NCI-H774 (cell line): Measurements from ENCODE around the gene ZNF37A.
"Not testable (repeated sequence)": the region's sequence is repeated elsewhere in the genome, so short reads cannot be mapped to it uniquely, and the experiment has no call there.

Source experiments
- DNase-seq: peaks from one replicate; lab custom pipeline; 2025; lab: John Stamatoyannopoulos, UW

ZNF37A gene

DNA sequence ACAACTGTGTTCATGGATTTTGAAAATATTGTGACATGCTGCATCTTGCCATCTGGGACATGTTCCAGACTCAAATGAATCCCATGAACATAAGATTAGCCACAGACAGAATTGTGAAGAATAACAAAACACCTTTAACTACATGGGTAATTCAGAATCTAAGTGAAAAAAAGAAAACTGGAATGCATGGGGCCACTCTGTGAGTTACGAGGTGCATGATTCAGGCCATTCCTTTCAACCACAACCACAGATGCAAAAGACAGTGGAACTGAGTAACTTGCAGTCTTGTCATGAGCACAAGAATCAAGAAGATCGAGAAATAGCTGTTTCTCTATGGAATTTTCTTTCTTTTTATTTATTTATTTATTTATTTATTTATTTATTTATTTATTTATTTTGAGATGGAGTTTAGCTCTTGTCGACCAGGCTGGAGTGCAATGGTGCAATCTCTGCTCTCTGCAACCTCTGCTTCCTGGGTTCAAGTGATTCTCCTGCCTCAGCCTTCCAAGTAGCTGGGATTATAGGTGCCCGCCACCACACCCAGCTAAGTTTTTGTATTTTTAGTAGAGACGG is 56.8 kb downstream of the ZNF37A start:
- DNase-seq, result not testable (repeated sequence)

DNA sequence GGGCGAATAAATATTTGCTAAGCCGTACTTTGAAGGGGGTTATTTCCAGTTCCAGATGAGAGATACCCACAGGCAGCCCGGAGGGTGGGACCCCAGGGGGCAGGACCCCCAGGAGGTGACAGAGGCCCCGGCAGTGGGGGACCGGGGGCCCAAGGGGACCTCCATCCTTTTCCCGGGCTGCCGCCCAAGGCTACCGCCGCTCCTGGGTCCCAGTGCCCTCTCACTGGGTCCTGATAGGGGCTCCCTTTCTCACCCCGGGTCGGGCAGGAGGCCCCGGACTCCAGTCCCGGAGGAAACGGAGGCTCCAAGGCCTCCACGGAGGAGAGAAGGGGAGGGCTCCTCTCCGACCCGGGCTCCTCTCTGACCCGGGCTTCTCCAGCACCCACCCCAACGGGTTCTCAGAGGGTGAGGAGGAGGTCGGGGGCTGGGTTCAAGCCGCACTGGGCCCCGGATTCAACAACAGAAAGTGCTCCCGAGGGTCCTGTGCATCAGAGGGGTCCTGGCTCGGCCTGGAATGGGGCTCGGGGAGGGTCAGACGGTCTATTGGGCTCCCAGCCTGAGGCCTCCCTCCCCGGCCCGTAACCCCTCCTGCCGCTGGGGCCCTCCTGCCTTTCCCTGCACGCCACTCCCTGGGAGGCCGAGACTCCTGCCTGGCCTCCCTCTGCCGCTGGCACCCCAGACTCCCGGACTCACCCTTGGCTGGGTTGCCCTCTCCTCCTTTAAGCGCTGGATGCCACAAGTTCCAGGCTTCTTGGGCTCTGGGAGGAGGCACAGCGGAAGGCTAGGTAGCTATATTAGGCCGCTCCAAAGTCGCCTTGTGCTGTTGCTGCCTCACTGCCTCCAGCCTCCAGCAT is 62.5 kb downstream of the ZNF37A start:
- DNase-seq, result no peak

DNA sequence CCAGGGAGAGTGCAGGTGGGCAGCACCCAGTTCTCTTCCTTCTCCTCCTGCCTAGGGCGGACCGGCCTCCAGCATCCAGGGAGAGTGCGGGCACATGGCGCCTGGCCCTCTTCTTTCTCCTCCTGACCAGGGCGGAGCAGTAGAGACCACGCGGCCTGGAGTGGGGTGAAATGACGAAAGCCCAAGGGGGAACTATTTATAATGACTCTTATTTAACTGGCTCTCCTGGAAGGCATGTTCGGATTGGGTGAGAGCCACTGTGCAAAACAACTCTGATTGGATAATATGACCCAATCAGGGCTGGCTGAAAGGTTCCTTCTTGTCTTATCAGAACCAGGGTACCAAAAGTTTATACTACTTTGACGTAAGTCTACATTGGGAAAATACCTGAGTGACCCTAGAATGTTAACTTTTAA is 63.1 kb downstream of the ZNF37A start:
- no peak for DNase-seq

DNA sequence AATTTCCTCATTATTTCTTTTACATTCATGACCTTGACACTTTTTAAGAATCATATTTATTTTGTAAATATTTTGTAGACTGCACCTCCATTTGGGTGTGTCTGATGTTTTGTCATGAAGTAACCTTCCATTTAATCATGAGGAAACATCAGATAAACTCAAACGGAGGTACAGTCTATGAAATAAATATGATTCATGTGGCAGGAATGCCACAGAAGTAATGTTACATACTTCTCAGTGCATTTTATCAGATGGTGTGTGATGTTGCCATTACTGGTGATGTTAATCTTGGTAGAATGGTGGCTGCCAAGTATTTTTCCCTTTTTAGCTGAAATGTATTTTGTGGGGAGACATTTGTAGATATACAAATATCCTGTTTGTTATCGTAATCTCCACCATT is 64.9 kb downstream of the ZNF37A start:
- no peak for DNase-seq

DNA sequence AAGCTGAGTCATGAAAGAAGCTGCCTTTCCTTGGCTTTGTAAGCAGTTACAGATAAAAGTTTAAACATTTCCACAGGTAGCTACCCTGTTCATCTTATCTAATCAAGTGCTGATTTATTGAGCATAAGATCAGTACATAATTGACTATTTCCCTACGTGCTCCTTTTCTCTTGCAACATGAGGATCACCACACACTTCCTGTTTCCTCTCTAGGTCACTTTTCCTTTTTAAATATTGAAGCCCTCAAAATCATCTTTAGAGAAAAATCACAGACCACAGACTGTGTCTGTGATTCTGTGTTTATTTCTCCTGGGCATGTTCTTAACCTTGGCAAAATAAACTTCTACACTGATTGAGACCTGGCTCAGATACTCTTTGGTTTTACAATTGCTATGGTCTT is 69.5 kb downstream of the ZNF37A start:
- DNase-seq, result no peak

DNA sequence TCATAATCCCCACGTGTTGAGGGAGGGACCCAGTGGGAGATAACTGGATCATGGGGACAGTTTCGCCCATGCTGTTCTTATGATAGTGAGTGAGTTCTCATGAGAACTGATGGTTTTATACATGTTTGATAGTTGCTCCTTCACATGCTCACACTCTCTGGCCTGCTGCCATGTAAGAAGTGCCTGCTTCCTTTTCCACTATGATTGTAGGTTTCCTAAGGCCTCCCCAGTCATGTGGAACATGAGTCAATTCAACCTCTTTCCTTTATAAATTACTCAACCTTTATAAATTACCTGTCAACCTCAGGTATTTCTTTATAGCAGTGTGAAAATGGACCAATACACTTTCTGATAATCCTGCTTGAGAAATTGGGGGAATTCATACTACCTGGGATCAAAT is 80.2 kb downstream of the ZNF37A start:
- no peak for DNase-seq

DNA sequence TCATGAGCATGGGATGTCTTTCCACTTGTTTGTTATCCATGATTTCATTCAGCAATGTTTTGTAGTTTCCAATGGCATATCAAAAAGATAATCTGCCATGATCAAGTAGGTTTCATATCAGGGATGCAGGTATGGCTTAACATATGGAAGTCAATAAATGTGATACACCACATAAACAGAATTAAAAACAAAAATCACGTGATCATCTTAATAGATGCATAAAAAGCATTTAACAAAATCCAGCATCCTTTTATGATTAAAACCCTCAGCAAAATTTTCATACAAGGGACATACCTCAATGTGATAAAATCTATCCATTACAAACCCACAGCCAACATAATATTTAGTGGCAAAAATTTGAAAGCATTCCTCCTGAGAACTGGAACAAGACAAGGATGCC is 90.3 kb downstream of the ZNF37A start:
- no peak for DNase-seq
